Left colon (tissue), 2 donors: Measurements from ENCODE around the gene MAD2L2. TPM values are rescaled to one million over a fixed set of nuclear protein-coding genes. Genes with fewer than 3 reads are reported as not detected.

Experiments used
- ATAC-seq: fragments of 200-7000 bp; cut with Tn5 transposase; one replicate; pipeline ENCODE4 v1.9.1; 2020; ENCODE audit warnings: mild to moderate bottlenecking, moderate library complexity
- DNase-seq, 2 donors: peaks; one replicate each; pipeline ENCODE4 v3.0.0-alpha.2; 2020
- intact Hi-C, 2 donors: fragments of 100-400 bp; cut with DNase I in 1 of 2; cut with micrococcal nuclease in 1 of 2; formaldehyde crosslinking; loops; one replicate each; pipeline versions ENCODE4 v1.11.2 to v1.14.0; 2022; cut with DNase I, micrococcal nuclease
- long read RNA-seq: library from polyadenylated mRNA; unstranded; transcript quantifications from one replicate; pipeline ENCODE4 v2.0.0, GENCODE V29; 2021
- total RNA-seq, 2 donors: library from RNA; stranded (reverse); fragmentation: NEBNext Ultra II Directional; extraction: Animal tissue kit (Norgen Biotek cat#: 25700); gene quantifications; one replicate each; pipeline ENCODE4 v1.2.1, GENCODE V29; 2021
- donor health status: DM: no; HTN: no; CAD: no.
- donor health status: DM: yes; HTN: yes; CAD: no.

The MAD2L2 gene
- total RNA-seq = 1 to 10 TPM; 7.0 to 7.4 TPM
- long read RNA-seq, partial matches to known transcripts = 0 of 1 reads
- long read RNA-seq, other reads (novel, unspliced or antisense) = 0 of 1 reads

DNA sequence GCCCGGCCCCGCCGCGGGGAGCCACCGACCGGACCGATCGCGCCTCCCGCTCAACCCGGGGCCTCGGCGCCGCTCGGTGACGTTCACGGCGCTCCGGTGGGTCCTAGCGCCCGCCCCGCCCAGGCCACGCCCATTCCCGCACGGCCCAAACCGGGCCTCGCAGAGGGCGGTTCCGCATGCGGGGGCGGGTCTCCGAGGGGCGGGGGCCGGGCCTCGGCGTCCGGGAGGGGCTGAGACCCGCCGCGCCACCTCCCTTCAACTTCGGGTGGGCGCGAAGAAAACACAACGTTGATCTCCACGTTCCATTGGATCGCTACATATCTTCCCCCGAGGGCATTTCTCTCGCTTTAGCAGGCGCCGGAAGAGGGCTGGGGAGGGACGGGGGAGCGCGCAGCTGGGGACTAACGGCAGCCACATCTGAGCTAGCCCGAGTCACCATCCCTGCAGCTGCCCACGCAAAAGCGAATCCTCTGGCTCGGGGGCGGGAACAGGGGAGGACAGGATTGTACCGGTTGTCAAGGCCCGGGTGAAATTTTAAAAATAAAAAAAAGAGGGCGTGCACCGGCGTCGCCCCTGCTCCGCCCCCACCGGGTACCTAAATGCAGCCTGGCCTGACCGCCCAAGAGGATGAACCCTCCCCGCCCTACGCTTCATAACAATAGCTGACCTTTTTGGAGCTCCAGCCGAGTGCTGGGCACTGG lies at the start of gene MAD2L2:
Gene MAD2L2 (minus strand): TSS at position 78 of the 701 bp plus-strand sequence. CDS start 547 bp downstream, outside the sequence.
- DNase-seq = peak; percentile 82 to 91
- intact Hi-C loops = no loop called here
- peak; percentile 97 for ATAC-seq

DNA sequence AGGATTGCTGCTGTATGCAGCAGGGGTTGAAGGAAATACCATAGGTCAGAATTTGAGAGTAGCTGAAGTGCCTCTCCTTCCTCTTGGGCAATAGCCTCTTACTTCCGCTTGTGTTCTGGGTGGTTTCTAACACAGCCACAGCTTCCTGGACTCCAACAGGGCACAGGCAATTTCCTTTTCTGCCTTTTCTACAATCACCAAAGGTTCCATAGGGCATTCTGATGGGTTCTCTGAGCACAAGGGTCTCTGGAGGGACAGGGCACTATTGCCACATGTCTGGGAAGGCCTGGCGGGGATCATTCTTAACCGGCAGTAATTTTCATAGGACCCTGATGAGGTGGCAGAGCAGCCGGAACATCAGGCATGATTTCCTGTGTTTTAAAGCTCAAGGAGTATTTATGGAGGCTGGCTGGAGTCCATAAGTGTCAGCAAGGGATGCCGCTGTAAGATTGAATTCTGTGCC lies 49.5 kb upstream of the MAD2L2 start:
- intact Hi-C loops = no loop called here
- ATAC-seq (peak; percentile 99), DNase-seq (peak; percentile 30 to 43)

DNA sequence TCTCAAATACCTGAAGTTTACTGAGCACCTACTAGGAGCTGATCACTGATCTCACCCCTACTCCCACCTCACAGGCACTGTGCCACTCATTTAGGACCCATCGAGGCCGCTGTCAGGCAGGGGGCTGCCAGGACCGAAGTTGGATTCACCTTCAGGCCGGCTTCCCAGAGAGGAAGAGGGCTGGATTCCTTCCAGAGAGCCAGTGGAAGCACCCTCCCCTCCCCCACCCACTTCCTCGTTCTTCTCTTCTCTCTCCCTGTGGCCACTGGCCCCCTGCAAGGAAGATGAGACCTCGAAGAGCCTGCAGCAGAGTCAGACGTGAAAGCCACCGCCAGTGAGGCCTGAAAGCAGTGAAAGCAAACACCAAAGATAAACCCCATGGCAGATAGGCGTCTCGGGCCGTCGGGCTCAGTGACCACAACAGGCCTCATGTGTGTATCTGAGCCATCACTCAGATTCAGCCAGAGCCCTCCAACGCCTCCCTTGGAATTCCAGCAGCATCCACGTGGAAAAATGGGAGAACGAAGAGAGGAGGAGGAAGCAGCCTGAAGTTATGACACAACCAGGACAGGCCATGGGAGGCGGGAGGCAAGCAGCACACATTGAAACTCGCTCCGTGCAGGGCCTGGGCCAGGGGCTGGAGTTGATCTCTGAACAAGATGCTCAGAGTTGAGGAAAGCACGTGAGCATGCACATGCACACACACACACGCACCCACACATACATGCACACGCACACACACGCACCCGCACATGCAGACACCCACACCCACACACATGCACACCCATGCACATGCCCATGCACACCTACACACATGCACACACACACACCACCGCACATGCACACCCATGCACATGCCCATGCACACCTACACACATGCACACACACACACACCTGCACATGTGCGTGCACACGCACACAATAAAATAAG lies 48.8 kb upstream of the MAD2L2 start:
- intact Hi-C loops = no loop called here
- DNase-seq (peak in 1 of 2 donors; percentile 39), ATAC-seq (peak; percentile 1)

DNA sequence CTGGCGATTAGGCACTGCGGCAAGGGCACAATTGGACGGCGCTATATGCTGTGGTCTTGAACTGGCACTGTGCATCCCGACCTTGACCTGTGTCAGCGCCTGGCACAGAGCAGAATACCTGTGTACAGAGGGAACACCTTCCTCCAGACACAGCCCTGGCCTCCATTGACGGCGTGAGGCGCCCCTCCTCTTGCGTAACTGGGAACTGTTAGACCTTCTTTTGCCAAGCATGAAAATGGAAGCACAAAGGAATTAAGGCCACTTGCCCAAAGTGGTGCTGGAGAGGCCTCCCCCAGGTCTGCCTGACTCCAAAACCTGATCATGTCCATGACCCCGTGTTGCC lies 48.2 kb upstream of the MAD2L2 start:
- intact Hi-C loops = no loop called here
- ATAC-seq (no peak), DNase-seq (no peak)

DNA sequence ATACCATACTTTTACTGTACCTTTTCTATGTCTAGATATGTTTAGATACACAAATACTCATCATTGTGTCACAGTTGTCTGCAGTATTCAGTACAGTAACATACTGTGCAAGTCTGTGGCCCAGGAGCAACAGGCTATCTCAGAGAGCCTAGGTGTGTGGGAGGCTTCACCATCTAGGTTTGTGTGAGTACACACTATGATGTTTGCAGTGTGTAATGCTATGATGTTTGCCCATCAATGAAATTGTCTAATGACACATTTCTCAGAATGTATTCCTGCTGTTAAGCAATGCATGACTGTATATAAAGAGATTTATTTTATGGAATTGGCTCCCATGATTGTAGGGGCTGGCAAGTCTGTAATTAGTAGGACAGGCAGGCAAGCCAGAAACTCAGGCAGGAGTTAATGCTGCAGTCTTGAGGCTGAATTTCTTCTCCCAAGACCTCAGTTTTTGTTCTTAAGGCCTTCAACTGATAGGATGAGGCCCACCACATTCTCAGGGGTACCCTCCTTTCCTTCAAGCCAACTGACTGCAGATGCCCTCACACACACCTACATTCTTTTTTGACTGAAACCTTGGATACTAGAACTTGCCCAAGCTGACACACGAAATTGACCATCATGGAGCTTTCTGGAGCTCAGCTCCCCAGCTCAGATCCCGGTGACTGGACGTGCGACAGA lies 47.3 kb upstream of the MAD2L2 start:
- intact Hi-C loops = no loop called here
- ATAC-seq (no peak), DNase-seq (no peak)

DNA sequence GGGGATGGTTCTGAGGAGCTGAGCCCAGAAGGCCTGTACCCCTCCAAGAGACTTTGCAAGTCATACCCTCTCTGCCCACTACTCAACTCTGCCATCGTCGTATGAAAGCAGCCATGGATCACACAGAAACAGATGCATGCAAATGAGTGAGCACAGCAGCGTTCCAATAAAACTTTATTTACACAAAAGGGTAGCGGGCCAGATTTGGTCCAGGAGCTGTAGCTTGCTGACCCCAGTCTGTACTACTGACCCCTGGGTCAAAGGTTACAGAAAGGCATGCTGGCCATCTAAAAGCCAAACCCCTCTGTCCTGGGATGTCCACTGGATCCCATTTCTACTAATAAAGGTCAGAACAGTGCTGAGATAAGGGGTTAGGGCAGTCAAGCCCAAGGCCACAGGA lies 46.2 kb upstream of the MAD2L2 start:
- intact Hi-C loops = no loop called here
- no peak for ATAC-seq
- no peak for DNase-seq

DNA sequence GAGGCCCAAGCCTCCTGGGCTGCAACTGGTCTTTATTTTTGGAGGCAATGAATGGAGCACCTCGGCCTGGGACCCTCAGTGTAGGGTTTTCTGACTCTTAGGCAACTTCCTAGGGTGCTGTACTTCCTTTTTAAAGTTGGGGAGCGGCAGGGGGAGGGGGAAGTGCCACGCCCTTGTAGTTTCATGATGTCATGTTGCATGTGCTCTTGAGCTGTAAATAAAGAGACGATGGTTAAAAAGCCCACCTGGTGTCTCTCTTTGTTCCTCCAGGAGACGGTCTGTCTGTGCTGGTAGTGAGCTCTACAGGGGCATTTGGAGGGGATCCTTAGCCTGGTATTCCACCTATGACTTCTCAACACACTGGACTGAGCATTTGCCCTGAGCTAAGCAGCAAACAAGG lies 44.7 kb upstream of the MAD2L2 start:
- intact Hi-C loops = no loop called here
- no peak for ATAC-seq
- DNase-seq = no peak

DNA sequence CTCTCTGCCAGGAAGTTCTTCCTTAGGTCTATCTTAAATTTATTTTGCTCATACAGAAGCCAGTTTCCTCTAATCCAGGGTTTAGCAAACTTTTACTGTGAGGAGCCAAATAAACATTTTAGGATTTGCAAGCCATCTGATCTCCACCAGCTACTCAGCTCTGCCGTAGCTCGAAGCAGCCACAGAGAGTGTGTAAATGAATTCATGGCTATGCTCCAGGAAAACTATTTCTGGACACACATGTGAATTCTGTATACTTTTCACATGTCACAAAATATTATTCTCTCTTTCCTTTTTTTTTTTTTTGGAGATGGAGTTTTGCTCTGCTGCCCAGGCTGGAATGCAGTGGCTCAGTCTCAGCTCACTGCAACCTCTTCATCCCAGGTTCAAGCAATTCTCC lies 41.6 kb upstream of the MAD2L2 start:
- intact Hi-C loops = loop anchor here in 1 of 2 donors (5.0 kb wide), 1 partner anchor 65 kb away; no protein-coding TSS in a partner anchor
- DNase-seq (no peak), ATAC-seq (no peak)

DNA sequence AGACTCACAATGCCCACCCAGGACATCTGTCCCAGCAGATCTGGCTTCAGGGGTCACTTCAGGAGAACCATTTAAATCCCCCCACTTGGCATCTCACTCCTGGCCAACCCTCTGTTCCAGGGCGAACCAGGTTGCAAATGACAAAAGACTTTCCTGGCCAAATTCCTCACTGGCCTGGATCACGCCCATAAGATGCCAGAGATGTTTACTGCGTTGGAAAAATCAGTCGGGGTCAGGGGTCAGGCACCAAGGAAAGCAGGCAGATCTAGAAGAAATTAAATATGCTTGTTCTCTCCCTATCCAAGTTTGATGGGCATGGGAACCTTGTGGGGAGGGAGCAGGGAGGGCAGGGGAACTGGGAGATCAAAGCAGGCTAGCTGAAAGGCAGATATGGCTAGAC lies 40.4 kb upstream of the MAD2L2 start:
- intact Hi-C loops = loop anchor here in 1 of 2 donors (5.0 kb wide), 1 partner anchor 64 kb away; no protein-coding TSS in a partner anchor
- ATAC-seq (no peak), DNase-seq (no peak)

DNA sequence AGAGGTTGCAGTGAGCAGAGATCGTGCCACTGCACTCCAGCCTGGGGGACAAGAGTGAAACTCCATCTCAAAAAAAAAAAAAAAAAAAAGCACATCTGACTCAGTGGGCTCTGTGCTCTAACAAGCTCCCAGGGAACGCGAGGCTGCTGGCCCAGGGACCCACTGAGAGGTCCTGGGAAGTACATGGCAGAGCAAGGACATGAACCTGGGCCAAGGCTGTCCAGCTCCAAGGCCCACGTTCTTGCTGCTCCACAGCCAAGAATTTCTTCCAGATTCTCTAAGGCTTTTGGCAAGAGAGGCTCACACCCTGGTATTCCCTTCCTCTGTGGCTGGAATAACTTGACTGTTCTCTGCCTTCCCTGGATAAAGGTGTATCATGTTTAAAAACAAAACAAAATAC lies 39.6 kb upstream of the MAD2L2 start:
- intact Hi-C loops = loop anchor here in 1 of 2 donors (5.0 kb wide), 1 partner anchor 63 kb away; no protein-coding TSS in a partner anchor
- DNase-seq (no peak), ATAC-seq (no peak)

DNA sequence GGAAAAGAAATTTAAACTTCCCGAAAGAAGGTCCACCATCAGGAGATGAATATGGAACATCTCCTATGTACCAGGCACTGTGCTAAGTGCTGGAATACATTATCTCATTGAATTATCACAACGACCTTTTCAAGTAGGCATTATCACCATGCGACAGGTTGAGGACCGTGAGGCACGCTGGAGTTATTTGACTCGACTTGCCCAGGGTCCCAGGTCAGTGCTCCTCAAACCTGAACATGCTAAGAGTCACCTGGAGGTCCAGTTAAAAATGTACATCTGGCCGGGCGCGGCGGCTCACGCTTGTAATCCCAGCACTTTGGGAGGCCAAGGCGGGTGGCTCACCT lies 39.1 kb upstream of the MAD2L2 start:
- ATAC-seq = no peak
- intact Hi-C loops = loop anchor here in 1 of 2 donors (5.0 kb wide), 1 partner anchor 63 kb away; no protein-coding TSS in a partner anchor

DNA sequence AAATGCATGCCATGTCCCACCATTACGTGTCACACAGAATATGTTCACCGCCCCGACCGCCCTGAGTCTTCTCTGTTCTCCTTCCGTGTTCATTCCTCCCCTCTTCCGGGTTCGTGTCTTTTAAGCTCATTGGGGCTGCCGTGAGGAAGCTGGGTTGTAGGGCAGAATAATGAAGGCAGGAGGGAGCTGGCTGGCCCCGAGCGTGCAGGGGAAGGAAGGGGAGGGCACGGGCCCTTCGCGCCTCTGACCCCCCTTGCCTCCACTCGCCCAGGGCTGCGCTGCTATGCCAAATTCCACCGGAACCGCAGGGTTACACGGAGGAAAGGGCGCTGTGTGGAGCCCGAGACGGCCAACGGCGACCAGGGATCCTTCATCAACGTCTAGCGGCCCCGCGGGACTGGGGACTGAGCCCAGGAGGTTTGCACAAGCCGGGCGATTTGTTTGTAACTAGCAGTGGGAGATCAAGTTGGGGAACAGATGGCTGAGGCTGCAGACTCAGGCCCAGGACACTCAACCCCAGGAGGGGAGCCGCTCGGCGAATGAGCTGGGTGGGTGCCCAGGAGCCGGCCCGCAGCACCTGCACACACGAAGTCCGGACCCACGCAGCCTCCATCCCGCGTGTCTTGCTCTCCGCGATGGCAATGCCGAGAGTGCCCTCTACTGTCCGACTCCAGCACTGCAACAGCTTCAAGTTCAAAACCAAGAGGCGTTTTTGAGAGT lies 38.5 kb upstream of the MAD2L2 start:
- intact Hi-C loops = loop anchor here in 1 of 2 donors (5.0 kb wide), 1 partner anchor 62 kb away; no protein-coding TSS in a partner anchor
- ATAC-seq (peak; percentile 87), DNase-seq (peak; percentile 72 to 91)

More for the DNA sequence above, 39.1 kb upstream of the MAD2L2 start:
- no peak for DNase-seq

DNA sequence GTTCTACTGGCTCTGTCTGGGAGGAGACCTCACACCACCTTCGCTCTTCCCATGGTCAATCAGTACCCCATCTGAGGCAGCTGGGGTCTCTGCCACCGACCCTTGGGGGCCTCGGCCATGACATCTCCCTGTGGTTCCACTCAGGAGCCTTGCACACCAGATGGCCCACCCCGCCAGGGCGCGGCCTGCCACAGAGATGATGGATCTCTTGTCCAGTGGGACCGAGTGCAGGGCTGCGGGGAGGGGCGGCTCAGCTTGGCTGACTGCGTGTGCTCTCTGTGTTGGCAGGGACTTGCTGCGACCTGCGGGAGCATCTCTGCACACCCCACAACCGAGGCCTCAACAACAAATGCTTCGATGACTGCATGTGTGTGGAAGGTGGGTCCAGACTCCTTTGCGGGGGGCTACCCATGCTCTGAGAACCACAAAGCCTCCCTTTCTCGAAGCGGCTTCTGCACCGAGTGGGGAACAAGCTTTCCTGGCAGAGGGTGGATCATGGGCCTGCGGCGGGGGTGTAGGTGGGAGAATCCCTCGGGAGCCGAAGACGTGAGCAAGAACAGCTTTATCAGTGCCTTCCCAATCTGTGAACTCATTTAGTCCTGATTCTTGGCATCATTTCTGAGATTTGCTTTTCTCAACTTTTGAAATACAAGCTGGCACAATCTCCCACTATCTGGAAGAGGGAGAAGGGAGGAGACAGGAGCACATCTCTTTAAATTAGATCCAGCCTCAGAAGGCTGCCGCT lies 34.1 kb upstream of the MAD2L2 start:
- intact Hi-C loops = no loop called here
- ATAC-seq = no peak
- DNase-seq = no peak

DNA sequence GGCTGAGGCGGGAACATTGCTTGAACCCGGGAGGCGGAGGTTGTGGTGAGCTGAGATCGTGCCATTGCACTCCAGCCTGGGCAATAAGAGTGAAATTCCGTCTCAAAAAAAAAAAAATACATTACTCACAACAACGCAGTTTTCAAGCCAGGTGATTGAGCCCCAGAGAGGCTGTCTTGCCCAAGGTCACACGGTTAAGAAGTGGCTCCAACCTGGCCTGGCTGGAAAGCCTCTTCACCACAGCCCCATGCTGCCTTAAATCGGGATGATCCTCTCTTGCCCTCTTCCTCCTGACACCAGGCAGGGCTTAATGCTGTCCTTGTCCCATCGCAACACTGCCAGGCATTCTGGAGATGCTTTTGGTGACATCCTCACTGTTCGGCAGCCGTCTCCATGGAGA lies 32.1 kb upstream of the MAD2L2 start:
- no peak for DNase-seq
- intact Hi-C loops = no loop called here
- ATAC-seq = no peak

DNA sequence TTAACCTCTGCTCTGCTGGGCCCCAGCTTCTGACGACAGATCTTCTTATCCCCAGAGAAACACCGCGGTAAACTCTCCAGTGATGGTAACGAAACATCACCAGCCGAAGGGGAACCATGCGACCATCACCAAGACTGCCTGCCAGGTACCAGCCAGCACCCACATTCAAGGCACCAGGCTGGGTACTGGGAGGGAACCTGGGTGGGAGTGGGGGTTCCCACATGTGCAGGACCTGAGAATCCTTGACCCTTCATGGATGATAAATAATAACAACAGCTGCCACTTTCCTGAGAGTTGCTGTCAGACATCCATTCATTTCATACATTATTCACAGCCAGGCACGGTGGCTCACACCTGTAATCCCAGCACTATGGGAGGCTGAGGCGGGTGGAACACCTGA lies 31.3 kb upstream of the MAD2L2 start:
- intact Hi-C loops = no loop called here
- no peak for ATAC-seq
- DNase-seq = no peak

DNA sequence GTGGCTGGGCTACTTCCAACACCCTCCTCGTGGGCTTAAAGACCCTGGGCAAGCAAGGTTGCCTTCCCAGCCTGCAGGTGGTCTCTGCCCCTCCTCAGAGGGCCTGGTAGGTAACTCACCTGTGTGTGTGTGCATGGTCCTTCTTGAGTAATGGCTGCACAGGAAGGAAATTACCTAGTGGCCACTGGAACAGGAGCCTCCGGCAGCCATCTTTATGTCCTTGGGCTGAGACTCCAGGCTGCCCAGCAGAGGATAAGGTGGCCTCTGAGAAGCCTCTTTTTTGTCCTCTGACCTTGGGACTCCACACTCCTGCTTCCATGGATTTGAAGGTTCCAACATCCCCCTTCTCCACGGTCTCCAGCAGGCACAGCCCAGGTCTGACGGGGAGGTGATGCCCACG lies 30.5 kb upstream of the MAD2L2 start:
- intact Hi-C loops = no loop called here
- ATAC-seq (no peak), DNase-seq (no peak)

DNA sequence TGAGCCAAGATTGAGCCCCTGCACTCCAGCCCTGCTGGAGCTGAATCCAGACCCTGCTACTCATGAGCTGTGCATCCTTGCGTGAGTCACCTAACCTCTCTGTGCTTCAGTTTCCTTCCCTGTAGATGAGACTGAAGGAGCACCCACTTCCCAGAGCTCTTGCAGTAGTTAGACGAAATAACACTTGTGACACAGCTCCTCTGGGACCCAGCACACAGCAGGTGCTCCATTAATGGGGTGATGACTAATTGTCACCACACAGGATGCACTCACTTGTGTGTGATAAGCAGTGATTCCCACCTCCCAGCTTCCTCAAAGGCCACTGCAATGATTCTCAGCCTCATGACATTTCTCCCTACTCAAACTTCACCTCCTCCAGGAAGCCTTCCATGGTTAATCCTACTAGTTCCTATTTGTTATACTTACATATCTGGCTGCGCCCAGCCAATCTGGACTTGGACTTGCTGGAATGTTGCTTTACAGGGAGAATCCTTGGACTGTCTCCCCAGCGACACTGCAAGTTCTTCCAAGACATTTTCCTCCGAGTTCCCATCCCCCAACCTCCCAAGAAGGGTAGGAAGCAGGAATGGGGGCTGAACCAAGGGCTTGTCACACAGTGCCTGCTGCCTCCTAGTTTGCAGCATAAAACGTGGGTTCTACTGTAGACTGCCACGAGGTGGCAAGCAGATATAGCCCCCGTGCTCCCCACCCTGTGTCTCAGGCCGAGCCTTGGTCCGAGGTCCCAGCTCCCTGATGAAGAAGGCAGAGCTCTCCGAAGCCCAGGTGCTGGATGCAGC lies 27.8 kb upstream of the MAD2L2 start:
- ATAC-seq (no peak), DNase-seq (no peak)
- intact Hi-C loops = no loop called here
